K562 (cell line): ENCODE data around the gene KBTBD4. TPM values are rescaled to one million over a fixed set of nuclear protein-coding genes. Genes with fewer than 3 reads are reported as not detected.
A peak's percentile ranks its signal among the peaks of the same experiment; 100 is the strongest.

Experiments used
- BCL6 ChIP-seq: fragments of 250-450 bp; sonication (Bioruptor Pico); IDR thresholded peaks from 2 replicates; pipeline ENCODE4 v1.4.0; 2020
- BCLAF1 ChIP-seq, 2 experiments: fragments of 450-650 bp in 1 of 2; IDR thresholded peaks; 2 replicates each; pipeline ENCODE4 v1.6.1; 2011 to 2017; ENCODE audit warnings: low read depth in 2 of 2, antibody characterized with exemption in 1 of 2, borderline replicate concordance in 1 of 2, low read length in 1 of 2, mild to moderate bottlenecking in 1 of 2, mixed read lengths in 1 of 2; ENCODE audit not compliant: control insufficient read depth in 1 of 2
- ELF4 ChIP-seq: fragments of 450-650 bp; formaldehyde crosslinking; IDR thresholded peaks from 2 replicates; pipeline ENCODE4 v1.4.0; 2022; ENCODE audit warnings: missing genetic modification characterization
- NFIX ChIP-seq: fragments of 250-450 bp; sonication (Bioruptor Pico); IDR thresholded peaks from 2 replicates; pipeline ENCODE4 v1.4.0; 2020; ENCODE audit warnings: low read depth, mild to moderate bottlenecking, moderate library complexity
- SPI1 ChIP-seq: IDR thresholded peaks from 2 replicates; pipeline ENCODE4 v1.6.1; 2011; ENCODE audit warnings: low read depth, low read length, control low read depth, borderline replicate concordance
- STAT5A ChIP-seq: IDR thresholded peaks from 2 replicates; pipeline ENCODE4 v1.6.1; 2012; ENCODE audit warnings: low read length, inconsistent platforms, borderline replicate concordance
- TAF15 ChIP-seq: fragments of 200-400 bp; formaldehyde crosslinking; IDR thresholded peaks from 2 replicates; pipeline ENCODE4 v1.6.1; 2017; ENCODE audit warnings: mild to moderate bottlenecking, low read depth, low read length, moderate library complexity
- TBL1XR1 ChIP-seq, 2 experiments: IDR thresholded peaks; 2 replicates each; pipeline ENCODE4 v1.6.1; 2012; ENCODE audit warnings: improper control_type of control experiment in 2 of 2, low read length in 2 of 2, mild to moderate bottlenecking in 1 of 2
- TSC22D4 ChIP-seq: fragments of 450-650 bp; IDR thresholded peaks from 2 replicates; pipeline ENCODE4 v1.6.1; 2016; ENCODE audit warnings: missing genetic modification characterization, missing biosample characterization, control low read depth
- ZBTB9 ChIP-seq: fragments of 450-650 bp; formaldehyde crosslinking; IDR thresholded peaks from 2 replicates; pipeline ENCODE4 v1.4.0; 2020; ENCODE audit warnings: mild to moderate bottlenecking, moderate library complexity
- ZNF12 ChIP-seq: sonication (generic); formaldehyde crosslinking; IDR thresholded peaks from 2 replicates; pipeline ENCODE4 v1.4.0; 2020; ENCODE audit warnings: mild to moderate bottlenecking, missing genetic modification reagents
- ZNF140 ChIP-seq: fragments of 250-450 bp; sonication (Bioruptor Pico); IDR thresholded peaks from 2 replicates; pipeline ENCODE4 v1.8.0; 2021; ENCODE audit warnings: moderate library complexity, mild to moderate bottlenecking, inconsistent platforms
- ZNF3 ChIP-seq: fragments of 250-450 bp; sonication (Bioruptor Pico); IDR thresholded peaks from 2 replicates; pipeline ENCODE4 v1.5.0; 2021; ENCODE audit warnings: mild to moderate bottlenecking, moderate library complexity
- ZNF316 ChIP-seq: fragments of 450-650 bp; IDR thresholded peaks from 2 replicates; pipeline ENCODE4 v1.6.1; 2016
- ZNF699 ChIP-seq: fragments of 250-450 bp; sonication (Bioruptor Pico); IDR thresholded peaks from 2 replicates; pipeline ENCODE4 v1.8.0; 2021; ENCODE audit warnings: mild to moderate bottlenecking, moderate library complexity; ENCODE audit not compliant: insufficient replicate concordance
- ZNF778 ChIP-seq: fragments of 450-650 bp; formaldehyde crosslinking; IDR thresholded peaks from 2 replicates; pipeline ENCODE4 v1.4.0; 2020; ENCODE audit warnings: mild to moderate bottlenecking, moderate library complexity
- polyA plus RNA-seq, 8 experiments: library from polyadenylated mRNA; depleted of rRNA in 4 of 8; stranded (reverse) in 5 of 8; unstranded in 3 of 8; fragments of >200 nt; fragmentation: Nextera tagmentation in 2 of 8; fragmentation: Illumina TruSeq in 1 of 8; extraction: Ambion mirVana in 2 of 8; extraction: Trizol in 1 of 8; gene quantifications; 2 replicates each; pipeline versions ENCODE4 v1.2.1 to v1.2.3, GENCODE V29; 2011 to 2014; ENCODE audit warnings: inconsistent platforms in 1 of 8, missing spikeins in 1 of 8
- total RNA-seq, 7 experiments: library from RNA; depleted of rRNA in 6 of 7; stranded (reverse); fragments of >200 nt in 6 of 7; fragmentation: Illumina TruSeq in 2 of 7; extraction: Trizol in 2 of 7; gene quantifications; 2 replicates each; pipeline versions ENCODE4 v1.2.1 to v1.2.3, GENCODE V29; 2011 to 2021; ENCODE audit warnings: low replicate concordance in 1 of 7
- TF ChIP-seq, protein P1 (sequence below): fragments of 450-650 bp; IDR thresholded peaks from 2 replicates; pipeline ENCODE4 v1.6.1; 2016; ENCODE audit warnings: low read depth, mild to moderate bottlenecking, moderate library complexity
- TF ChIP-seq, protein P2 (sequence below): sonication (generic); formaldehyde crosslinking; IDR thresholded peaks from 2 replicates; pipeline ENCODE4 v1.8.0; 2022; ENCODE audit warnings: mild to moderate bottlenecking, missing genetic modification reagents
- TF ChIP-seq, protein P3 (sequence below): fragments of 450-650 bp; formaldehyde crosslinking; IDR thresholded peaks from 2 replicates; pipeline ENCODE4 v1.4.0; 2020; ENCODE audit warnings: mild to moderate bottlenecking, moderate library complexity

Gene KBTBD4
- total and polyA plus RNA-seq, 9 of the 15 experiments (the other 6 are each of a cell fraction or from before 2014, with no cell fraction given): 7.0 to 33.9 (median 13.3) TPM

GRCh38 chr11:47552056-47552565, 26.7 kb downstream of the KBTBD4 start (continued):
- TF ChIP-seq BCLAF1 (IDR thresholded peaks at IDR 0.05; ENCODE audit: borderline replicate concordance in 1 of 2, control insufficient read depth in 1 of 2, low read depth in 2 of 2, low read length in 1 of 2) (no peak), ZNF699 (CRISPR knock-in tag) (no peak), ZNF778 (CRISPR knock-in tag) (no peak), STAT5A (no peak), TAF15 (no peak), ZBTB9 (CRISPR knock-in tag) (0 out of 2 replicates have a peak, but pooled peaks have one; percentile 19), ZNF12 (CRISPR knock-in tag) (no peak), SPI1 (no peak), TSC22D4 (tag) (no peak), TBL1XR1 (IDR thresholded peaks at IDR 0.05; ENCODE audit: low read length in 2 of 2) (no peak), ZNF3 (CRISPR knock-in tag) (no peak), ELF4 (CRISPR knock-in tag) (no peak), ZNF140 (CRISPR knock-in tag) (no peak), BCL6 (CRISPR knock-in tag) (no peak), NFIX (no peak), ZNF316 (no peak)
- TF ChIP-seq, protein P1, sequence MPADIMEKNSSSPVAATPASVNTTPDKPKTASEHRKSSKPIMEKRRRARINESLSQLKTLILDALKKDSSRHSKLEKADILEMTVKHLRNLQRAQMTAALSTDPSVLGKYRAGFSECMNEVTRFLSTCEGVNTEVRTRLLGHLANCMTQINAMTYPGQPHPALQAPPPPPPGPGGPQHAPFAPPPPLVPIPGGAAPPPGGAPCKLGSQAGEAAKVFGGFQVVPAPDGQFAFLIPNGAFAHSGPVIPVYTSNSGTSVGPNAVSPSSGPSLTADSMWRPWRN: no peak
- TF ChIP-seq, protein P2, sequence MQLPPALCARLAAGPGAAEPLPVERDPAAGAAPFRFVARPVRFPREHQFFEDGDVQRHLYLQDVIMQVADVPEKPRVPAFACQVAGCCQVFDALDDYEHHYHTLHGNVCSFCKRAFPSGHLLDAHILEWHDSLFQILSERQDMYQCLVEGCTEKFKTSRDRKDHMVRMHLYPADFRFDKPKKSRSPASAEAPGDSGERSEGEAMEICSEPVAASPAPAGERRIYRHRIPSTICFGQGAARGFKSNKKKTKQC: no peak
- TF ChIP-seq, protein P3, sequence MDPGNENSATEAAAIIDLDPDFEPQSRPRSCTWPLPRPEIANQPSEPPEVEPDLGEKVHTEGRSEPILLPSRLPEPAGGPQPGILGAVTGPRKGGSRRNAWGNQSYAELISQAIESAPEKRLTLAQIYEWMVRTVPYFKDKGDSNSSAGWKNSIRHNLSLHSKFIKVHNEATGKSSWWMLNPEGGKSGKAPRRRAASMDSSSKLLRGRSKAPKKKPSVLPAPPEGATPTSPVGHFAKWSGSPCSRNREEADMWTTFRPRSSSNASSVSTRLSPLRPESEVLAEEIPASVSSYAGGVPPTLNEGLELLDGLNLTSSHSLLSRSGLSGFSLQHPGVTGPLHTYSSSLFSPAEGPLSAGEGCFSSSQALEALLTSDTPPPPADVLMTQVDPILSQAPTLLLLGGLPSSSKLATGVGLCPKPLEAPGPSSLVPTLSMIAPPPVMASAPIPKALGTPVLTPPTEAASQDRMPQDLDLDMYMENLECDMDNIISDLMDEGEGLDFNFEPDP (CRISPR knock-in tag): no peak
